ENCODE data around the gene ZFHX2.

The ZFHX2 gene

GRCh38 chr14:23535943-23536342 lies 15.6 kb downstream of the ZFHX2 start:
- H3K9ac ChIP-seq (ENCODE audit: low read depth, low read length), result no peak overlapping the region; the same call in 1 of the 2 replicates
- peaks cover 16% of the 10 kb centered on the region for H3K4me1 ChIP-seq (ENCODE audit: insufficient read depth, low read length)
- H3K36me3 ChIP-seq (ENCODE audit: insufficient read depth, low read depth, low read length), result peaks cover 30% of the 10 kb centered on the region; the same call in 1 of the 2 replicates
- no peak overlapping the region for H3K4me3 ChIP-seq (ENCODE audit: low read length)
- no peaks in the 10 kb centered on the region for H3K9me3 ChIP-seq (ENCODE audit: insufficient read depth, low read depth, low read length)
- H3K27me3 ChIP-seq (ENCODE audit: insufficient read depth, low read length), result no peaks in the 10 kb centered on the region
- H3K27ac ChIP-seq (ENCODE audit: low read length), result no peak overlapping the region

GRCh38 chr14:23533652-23534435 lies 17.7 kb downstream of the ZFHX2 start:
- Histone ChIP-seq H3K27ac (ENCODE audit: low read length) (no peak overlapping the region), H3K4me3 (ENCODE audit: low read length) (no peak overlapping the region), H3K9me3 (ENCODE audit: insufficient read depth, low read depth, low read length) (no peaks in the 10 kb centered on the region), H3K36me3 (ENCODE audit: insufficient read depth, low read depth, low read length) (peaks cover 45% of the 10 kb centered on the region; the same call in 1 of the 2 replicates), H3K9ac (ENCODE audit: low read depth, low read length) (no peak overlapping the region), H3K4me1 (ENCODE audit: insufficient read depth, low read length) (peaks cover 10% of the 10 kb centered on the region; the same call in 1 of the 2 replicates), H3K27me3 (ENCODE audit: insufficient read depth, low read length) (no peaks in the 10 kb centered on the region)

- H3K9me3 ChIP-seq (ENCODE audit: insufficient read depth, low read depth, low read length), result no peaks in the 10 kb centered on the region
These were observed 18.9 kb downstream of the ZFHX2 start for GRCh38 chr14:23532658-23533057.

GRCh38 chr14:23531391-23531790 lies 20.2 kb downstream of the ZFHX2 start:
- no peak overlapping the region for H3K4me3 ChIP-seq (ENCODE audit: low read length)
- no peaks in the 10 kb centered on the region for H3K9me3 ChIP-seq (ENCODE audit: insufficient read depth, low read depth, low read length)
- peaks cover 61% of the 10 kb centered on the region for H3K36me3 ChIP-seq (ENCODE audit: insufficient read depth, low read depth, low read length)
- no peak overlapping the region for H3K27ac ChIP-seq (ENCODE audit: low read length)
- no peak overlapping the region for H3K9ac ChIP-seq (ENCODE audit: low read depth, low read length)
- H3K4me1 ChIP-seq (ENCODE audit: insufficient read depth, low read length), result peaks cover 4% of the 10 kb centered on the region; the same call in 1 of the 2 replicates
- no peaks in the 10 kb centered on the region for H3K27me3 ChIP-seq (ENCODE audit: insufficient read depth, low read length)

More at GRCh38 chr14:23532658-23533057, 18.9 kb downstream of the ZFHX2 start:
- no peak overlapping the region for H3K9ac ChIP-seq (ENCODE audit: low read depth, low read length)
- H3K27me3 ChIP-seq (ENCODE audit: insufficient read depth, low read length), result no peaks in the 10 kb centered on the region
- H3K4me1 ChIP-seq (ENCODE audit: insufficient read depth, low read length), result peaks cover 4% of the 10 kb centered on the region; the same call in 1 of the 2 replicates
- H3K4me3 ChIP-seq (ENCODE audit: low read length), result no peak overlapping the region
- no peak overlapping the region for H3K27ac ChIP-seq (ENCODE audit: low read length)
- peaks cover 49% of the 10 kb centered on the region; the same call in 1 of the 2 replicates for H3K36me3 ChIP-seq (ENCODE audit: insufficient read depth, low read depth, low read length)

GRCh38 chr14:23530375-23531055 lies 21.1 kb downstream of the ZFHX2 start:
- Histone ChIP-seq H3K9me3 (ENCODE audit: insufficient read depth, low read depth, low read length) (no peaks in the 10 kb centered on the region), H3K9ac (ENCODE audit: low read depth, low read length) (no peak overlapping the region), H3K36me3 (ENCODE audit: insufficient read depth, low read depth, low read length) (peaks cover 66% of the 10 kb centered on the region), H3K27ac (ENCODE audit: low read length) (no peak overlapping the region), H3K27me3 (ENCODE audit: insufficient read depth, low read length) (no peaks in the 10 kb centered on the region), H3K4me1 (ENCODE audit: insufficient read depth, low read length) (no peaks in the 10 kb centered on the region), H3K4me3 (ENCODE audit: low read length) (no peak overlapping the region)

- no peaks in the 10 kb centered on the region for H3K27me3 ChIP-seq (ENCODE audit: insufficient read depth, low read length)
- peaks cover 71% of the 10 kb centered on the region for H3K36me3 ChIP-seq (ENCODE audit: insufficient read depth, low read depth, low read length)
- no peaks in the 10 kb centered on the region for H3K4me1 ChIP-seq (ENCODE audit: insufficient read depth, low read length)
- no peak overlapping the region for H3K4me3 ChIP-seq (ENCODE audit: low read length)
- H3K27ac ChIP-seq (ENCODE audit: low read length), result no peak overlapping the region
- H3K9me3 ChIP-seq (ENCODE audit: insufficient read depth, low read depth, low read length), result no peaks in the 10 kb centered on the region
- peak overlapping the region; percentile 37; the same call in 1 of the 2 replicates for H3K9ac ChIP-seq (ENCODE audit: low read depth, low read length)
These were observed 22.5 kb downstream of the ZFHX2 start for GRCh38 chr14:23529016-23529415.

- Histone ChIP-seq H3K9ac (ENCODE audit: low read depth, low read length) (peak overlapping the region; percentile 40; the same call in 1 of the 2 replicates), H3K4me3 (ENCODE audit: low read length) (no peak overlapping the region), H3K27me3 (ENCODE audit: insufficient read depth, low read length) (no peaks in the 10 kb centered on the region), H3K36me3 (ENCODE audit: insufficient read depth, low read depth, low read length) (peaks cover 70% of the 10 kb centered on the region), H3K9me3 (ENCODE audit: insufficient read depth, low read depth, low read length) (no peaks in the 10 kb centered on the region), H3K4me1 (ENCODE audit: insufficient read depth, low read length) (no peaks in the 10 kb centered on the region), H3K27ac (ENCODE audit: low read length) (no peak overlapping the region)
These were observed 23.0 kb downstream of the ZFHX2 start for GRCh38 chr14:23528555-23528954.

GRCh38 chr14:23525611-23526010 lies 26.0 kb downstream of the ZFHX2 start:
- Histone ChIP-seq H3K36me3 (ENCODE audit: insufficient read depth, low read depth, low read length) (peaks cover 60% of the 10 kb centered on the region), H3K27me3 (ENCODE audit: insufficient read depth, low read length) (no peaks in the 10 kb centered on the region), H3K4me1 (ENCODE audit: insufficient read depth, low read length) (no peaks in the 10 kb centered on the region), H3K9me3 (ENCODE audit: insufficient read depth, low read depth, low read length) (no peaks in the 10 kb centered on the region), H3K27ac (ENCODE audit: low read length) (no peak overlapping the region), H3K4me3 (ENCODE audit: low read length) (no peak overlapping the region), H3K9ac (ENCODE audit: low read depth, low read length) (no peak overlapping the region)

GRCh38 chr14:23524954-23525353 lies 26.6 kb downstream of the ZFHX2 start:
- Histone ChIP-seq H3K4me3 (ENCODE audit: low read length) (no peak overlapping the region), H3K27me3 (ENCODE audit: insufficient read depth, low read length) (no peaks in the 10 kb centered on the region), H3K4me1 (ENCODE audit: insufficient read depth, low read length) (peaks cover 2% of the 10 kb centered on the region; the same call in 1 of the 2 replicates), H3K9me3 (ENCODE audit: insufficient read depth, low read depth, low read length) (no peaks in the 10 kb centered on the region), H3K27ac (ENCODE audit: low read length) (no peak overlapping the region), H3K9ac (ENCODE audit: low read depth, low read length) (no peak overlapping the region), H3K36me3 (ENCODE audit: insufficient read depth, low read depth, low read length) (peaks cover 56% of the 10 kb centered on the region)

- H3K27me3 ChIP-seq (ENCODE audit: insufficient read depth, low read length), result no peaks in the 10 kb centered on the region
- H3K4me1 ChIP-seq (ENCODE audit: insufficient read depth, low read length), result peaks cover 10% of the 10 kb centered on the region; the same call in 1 of the 2 replicates
- H3K9me3 ChIP-seq (ENCODE audit: insufficient read depth, low read depth, low read length), result no peaks in the 10 kb centered on the region
- H3K9ac ChIP-seq (ENCODE audit: low read depth, low read length), result no peak overlapping the region
- no peak overlapping the region for H3K4me3 ChIP-seq (ENCODE audit: low read length)
- peaks cover 42% of the 10 kb centered on the region for H3K36me3 ChIP-seq (ENCODE audit: insufficient read depth, low read depth, low read length)
- H3K27ac ChIP-seq (ENCODE audit: low read length), result no peak overlapping the region
These were observed 28.1 kb downstream of the ZFHX2 start for GRCh38 chr14:23523229-23524016.

GRCh38 chr14:23522643-23523198 lies 28.8 kb downstream of the ZFHX2 start:
- Histone ChIP-seq H3K36me3 (ENCODE audit: insufficient read depth, low read depth, low read length) (peaks cover 42% of the 10 kb centered on the region), H3K4me1 (ENCODE audit: insufficient read depth, low read length) (peaks cover 16% of the 10 kb centered on the region; the same call in 1 of the 2 replicates), H3K27ac (ENCODE audit: low read length) (no peak overlapping the region), H3K4me3 (ENCODE audit: low read length) (no peak overlapping the region), H3K27me3 (ENCODE audit: insufficient read depth, low read length) (no peaks in the 10 kb centered on the region), H3K9me3 (ENCODE audit: insufficient read depth, low read depth, low read length) (no peaks in the 10 kb centered on the region), H3K9ac (ENCODE audit: low read depth, low read length) (no peak overlapping the region)
